IMR-90 (cell line): ENCODE data around the gene CC2D1A. TPM values are rescaled to one million over a fixed set of nuclear protein-coding genes. Genes with fewer than 3 reads are reported as not detected.

Experiments used
- ATAC-seq: fragments of 200-7000 bp; cut with Tn5 transposase; 2 replicates; pipeline ENCODE4 v1.9.1; 2020; ENCODE audit warnings: low read depth, mild to moderate bottlenecking, moderate library complexity
- BruUV-seq: library from RNA; stranded (reverse); fragments of 400-500 nt; replicated peaks from 2 replicates; lab custom pipeline; 2021; lab: Mats Ljungman, UMichigan
- CTCF ChIA-PET: fragments of 300-600 bp; formaldehyde crosslinking; extraction: SDS; loops from one replicate; lab custom pipeline; 2021; ENCODE audit warnings: antibody characterized with exemption; lab: Yijun Ruan, JAX
- POLR2A ChIA-PET: fragments of 300-600 bp; sonication (Branson Sonifier 250); formaldehyde crosslinking; loops from one replicate; lab custom pipeline; 2022; ENCODE audit warnings: antibody characterized with exemption; ENCODE audit not compliant: unreplicated experiment; lab: Charles Lee
- DNase-seq: peaks from one replicate; pipeline ENCODE4 v3.0.0; 2013
- H2AFZ ChIP-seq: replicated peaks from 2 replicates; pipeline ENCODE3; 2013; ENCODE audit warnings: low read length, mild to moderate bottlenecking; ENCODE audit not compliant: poor library complexity
- H2AK5ac ChIP-seq: 2 replicates; pipeline ENCODE4 v1.6.1; 2013; ENCODE audit warnings: low read depth, low read length, inconsistent platforms
- H2AK9ac ChIP-seq: replicated peaks from 2 replicates; pipeline ENCODE3; 2013; ENCODE audit warnings: mild to moderate bottlenecking, low read depth, low read length, moderate library complexity; ENCODE audit not compliant: poor library complexity
- H2BK120ac ChIP-seq: 2 replicates; pipeline ENCODE4 v1.6.1; 2013; ENCODE audit warnings: low read depth, low read length, inconsistent platforms
- H2BK15ac ChIP-seq: 3 replicates; pipeline ENCODE4 v1.6.1; 2013; ENCODE audit warnings: low read depth, low read length, inconsistent platforms
- H2BK20ac ChIP-seq: 2 replicates; pipeline ENCODE4 v1.6.1; 2013; ENCODE audit warnings: low read depth, mild to moderate bottlenecking, inconsistent platforms, low read length, moderate library complexity
- H2BK5ac ChIP-seq: 2 replicates; pipeline ENCODE4 v1.6.1; 2013; ENCODE audit warnings: mild to moderate bottlenecking, low read depth, low read length, inconsistent platforms; ENCODE audit not compliant: poor library complexity, severe bottlenecking
- H3K14ac ChIP-seq: replicated peaks from 2 replicates; pipeline ENCODE4 v1.6.1; 2013; ENCODE audit warnings: low read depth, low read length, inconsistent platforms
- H3K18ac ChIP-seq: 2 replicates; pipeline ENCODE4 v1.6.1; 2013; ENCODE audit warnings: low read depth, low read length, control low read depth
- H3K23ac ChIP-seq: 2 replicates; pipeline ENCODE4 v1.6.1; 2013; ENCODE audit warnings: low read depth, low read length, inconsistent platforms
- H3K27ac ChIP-seq: 2 replicates; pipeline ENCODE4 v1.5.1; 2013; ENCODE audit warnings: mild to moderate bottlenecking, control low read depth, low read length; ENCODE audit not compliant: insufficient read depth
- H3K27me3 ChIP-seq: 2 replicates; pipeline ENCODE4 v1.6.1; 2013; ENCODE audit warnings: low read length; ENCODE audit not compliant: control insufficient read depth, insufficient read depth
- H3K36me3 ChIP-seq: 2 replicates; pipeline ENCODE4 v1.6.1; 2013; ENCODE audit warnings: low read length, mixed read lengths; ENCODE audit not compliant: control insufficient read depth, insufficient read depth
- H3K4ac ChIP-seq: 2 replicates; pipeline ENCODE4 v1.6.1; 2013; ENCODE audit warnings: low read depth, low read length, inconsistent platforms
- H3K4me1 ChIP-seq: 2 replicates; pipeline ENCODE4 v1.6.1; 2013; ENCODE audit warnings: low read length, mixed read lengths; ENCODE audit not compliant: control insufficient read depth, insufficient read depth
- H3K4me2 ChIP-seq: 2 replicates; pipeline ENCODE4 v1.6.1; 2013; ENCODE audit warnings: low read depth, mild to moderate bottlenecking, control low read depth, low read length, moderate library complexity
- H3K4me3 ChIP-seq: 2 replicates; pipeline ENCODE4 v1.5.1; 2013; ENCODE audit warnings: low read depth, mild to moderate bottlenecking, control low read depth, low read length, moderate library complexity; ENCODE audit not compliant: insufficient read depth
- H3K56ac ChIP-seq: 2 replicates; pipeline ENCODE4 v1.6.1; 2013; ENCODE audit warnings: low read length, inconsistent platforms; ENCODE audit not compliant: insufficient read depth; ENCODE audit errors: extremely low read depth
- H3K79me1 ChIP-seq, 2 experiments: 2 replicates each; pipeline ENCODE4 v1.6.1; 2013; ENCODE audit warnings: low read length in 2 of 2, inconsistent platforms in 1 of 2, low read depth in 1 of 2
- H3K9ac ChIP-seq: 2 replicates; pipeline ENCODE4 v1.6.1; 2013; ENCODE audit warnings: low read depth, low read length, control low read depth
- H3K9me1 ChIP-seq: 2 replicates; pipeline ENCODE4 v1.6.1; 2013; ENCODE audit warnings: low read length, inconsistent platforms; ENCODE audit not compliant: insufficient read depth
- H3K9me3 ChIP-seq: 2 replicates; pipeline ENCODE4 v1.6.1; 2013; ENCODE audit warnings: low read length; ENCODE audit not compliant: control insufficient read depth, insufficient read depth
- H4K20me1 ChIP-seq: 2 replicates; pipeline ENCODE4 v1.6.1; 2013; ENCODE audit warnings: low read length, inconsistent platforms; ENCODE audit not compliant: insufficient read depth
- H4K5ac ChIP-seq: 2 replicates; pipeline ENCODE4 v1.6.1; 2013; ENCODE audit warnings: mild to moderate bottlenecking, low read depth, low read length, control low read depth
- H4K8ac ChIP-seq, 2 experiments: 2 replicates each; pipeline ENCODE4 v1.6.1; 2013; ENCODE audit warnings: low read depth in 2 of 2, low read length in 2 of 2, control low read depth in 1 of 2, inconsistent platforms in 1 of 2
- H4K91ac ChIP-seq: 2 replicates; pipeline ENCODE4 v1.6.1; 2013; ENCODE audit warnings: low read depth, low read length, inconsistent platforms; ENCODE audit not compliant: insufficient read depth
- CEBPB ChIP-seq: IDR thresholded peaks from 2 replicates; pipeline ENCODE4 v1.6.1; 2012; ENCODE audit warnings: low read depth, low read length, improper control_type of control experiment
- RCOR1 ChIP-seq: IDR thresholded peaks from 2 replicates; pipeline ENCODE4 v1.6.1; 2012; ENCODE audit warnings: mild to moderate bottlenecking, low read length, improper control_type of control experiment; ENCODE audit not compliant: insufficient replicate concordance
- RFX5 ChIP-seq: IDR thresholded peaks from 2 replicates; pipeline ENCODE4 v1.8.0; 2012; ENCODE audit warnings: low read depth, mild to moderate bottlenecking, low read length, moderate library complexity
- WGBS, 2 experiments: methylation state at CpG; one replicate each; pipeline versions ENCODE4 v1.1.5 to v1.1.7; 2013; ENCODE audit warnings: missing lambda C conversion rate in 2 of 2; ENCODE audit not compliant: insufficient read length in 1 of 2; ENCODE audit errors: extremely low coverage in 2 of 2; 5-methylcytosine and 5-hydroxymethylcytosine counted together
- dilution Hi-C: fragments of 300-500 bp; cut with HindIII; formaldehyde crosslinking; loops from one replicate; pipeline ENCODE4 v1.14.3; 2018; ENCODE audit warnings: low sequenced_read_pairs; ENCODE audit not compliant: unreplicated experiment
- in situ Hi-C: fragments of 300-500 bp; cut with MboI; formaldehyde crosslinking; loops from 3 replicates; pipeline ENCODE4 v1.14.3; 2019; ENCODE audit warnings: low sequenced_read_pairs, inconsistent platforms, mixed read lengths
- intact Hi-C: fragments of 100-400 bp; cut with micrococcal nuclease; formaldehyde crosslinking; loops from 2 replicates; pipeline ENCODE4 v1.10.0; 2022
- polyA plus RNA-seq, 3 experiments: library from polyadenylated mRNA; depleted of rRNA; stranded (reverse); fragments of >200 nt; gene quantifications; 2 replicates each; pipeline ENCODE4 v1.2.3, GENCODE V29; 2012; ENCODE audit warnings: low replicate concordance in 1 of 3
- total RNA-seq: library from RNA; depleted of rRNA; stranded (reverse); fragments of >200 nt; gene quantifications from 2 replicates; pipeline ENCODE4 v1.2.3, GENCODE V29; 2012

Gene CC2D1A
- total and polyA plus RNA-seq, 2 of the 4 experiments (the other 2 are of a cell fraction): 4.1 to 14.7 TPM

DNA sequence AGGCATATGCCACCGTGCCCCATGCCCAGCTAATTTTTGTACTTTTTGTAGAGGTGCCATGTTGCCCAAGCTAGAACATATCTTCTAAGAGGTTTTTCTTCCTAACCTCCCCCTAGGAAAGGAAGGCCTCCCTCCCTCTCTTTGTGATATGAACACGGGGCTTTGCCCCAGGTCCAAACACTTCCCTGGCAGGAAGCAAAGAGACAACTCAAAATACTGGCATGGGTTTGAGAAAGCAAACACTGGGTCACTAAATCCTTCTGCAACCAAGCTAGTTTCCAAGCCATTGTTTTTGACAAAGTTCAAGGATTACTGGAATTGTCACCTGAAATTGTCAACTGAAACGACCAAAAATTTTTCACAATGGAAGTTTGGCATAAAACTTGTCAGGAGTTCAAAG is 8.8 kb downstream of the CC2D1A start:
- ATAC-seq (no peak), DNase-seq (no peak)
- Histone ChIP-seq H3K23ac (no peak overlapping the region), H3K36me3 (peaks cover 36% of the 10 kb centered on the region), H3K4ac (no peak overlapping the region), H4K91ac (no peak overlapping the region), H3K27ac (no peak overlapping the region), H4K5ac (no peak overlapping the region), H3K27me3 (no peaks in the 10 kb centered on the region), H2AK5ac (no peak overlapping the region), H3K9me3 (no peaks in the 10 kb centered on the region), H3K4me2 (no peak overlapping the region), H3K79me1 (no peaks in the 10 kb centered on the region), H3K14ac (no peak overlapping the region), H2BK5ac (no peak overlapping the region), H2BK20ac (no peak overlapping the region), H3K9me1 (no peaks in the 10 kb centered on the region), H3K4me1 (peaks cover 2% of the 10 kb centered on the region; the same call in 1 of the 2 replicates), H3K4me3 (no peak overlapping the region), H3K9ac (no peak overlapping the region), H2BK15ac (no peak overlapping the region), H3K18ac (no peak overlapping the region), H3K56ac (no peak overlapping the region), H2BK120ac (no peak overlapping the region), H4K8ac (no peak overlapping the region), H2AK9ac (no peak overlapping the region), H4K20me1 (no peaks in the 10 kb centered on the region), H2AFZ (no peak overlapping the region)
- dilution Hi-C loops (no loop called here), in situ Hi-C loops (no loop called here), intact Hi-C loops (no loop called here)
- ChIA-PET POLR2A (no interaction called here), CTCF (interaction anchor here (0.6 kb wide), 1 partner anchor 140 kb away, joined by 3 read pairs; the partner anchor contains the start of gene C19orf53)
- no TSS peak for BruUV-seq
- TF ChIP-seq RFX5: no peak
- TF ChIP-seq CEBPB: no peak
- no peak for TF ChIP-seq RCOR1
- WGBS, 2 experiments: no CpG with 5 or more reads among the region's 3 CpGs
